ENCODE data around the gene MFSD6.
"Not testable (repeated sequence)": the region's sequence is repeated elsewhere in the genome, so short reads cannot be mapped to it uniquely, and the experiment has no call there.

The MFSD6 gene

GRCh38 chr2:190494600-190495227 is 86.6 kb downstream of the MFSD6 start:
- not testable (repeated sequence) for DNase-seq (ENCODE audit: low read depth in 4 of 4, low spot score in 1 of 4)

- no peak for DNase-seq (ENCODE audit: low read depth in 4 of 4, low spot score in 1 of 4)
Observed at GRCh38 chr2:190497428-190497827, 89.3 kb downstream of the MFSD6 start.

GRCh38 chr2:190499273-190499672 is 91.1 kb downstream of the MFSD6 start:
- no peak for DNase-seq (ENCODE audit: low read depth in 4 of 4, low spot score in 1 of 4)

- no peak for DNase-seq (ENCODE audit: low read depth in 4 of 4, low spot score in 1 of 4)
Observed at GRCh38 chr2:190500054-190500502, 91.9 kb downstream of the MFSD6 start.

DNA sequence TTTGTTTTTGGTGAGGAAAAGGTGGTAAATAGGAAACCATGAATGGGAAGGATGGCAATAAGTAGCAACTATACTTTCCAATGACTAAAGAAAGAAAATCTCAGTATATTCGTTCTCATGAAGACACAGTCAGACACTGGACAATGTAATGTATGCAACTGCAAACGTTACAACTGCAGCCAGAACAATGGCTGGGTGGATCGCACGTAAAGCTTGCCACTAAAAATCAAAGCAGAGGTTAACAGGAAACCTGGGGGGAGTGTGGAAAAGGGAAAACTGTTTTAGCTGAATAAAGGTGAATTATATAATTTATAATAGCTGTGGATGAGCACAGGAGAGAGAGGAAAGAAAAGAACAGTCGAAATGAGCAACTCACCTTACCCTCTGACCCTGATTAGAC is 93.1 kb downstream of the MFSD6 start:
- no peak for DNase-seq (ENCODE audit: low read depth in 4 of 4, low spot score in 1 of 4)

GRCh38 chr2:190501702-190502407 is 93.7 kb downstream of the MFSD6 start:
- DNase-seq (ENCODE audit: low read depth in 4 of 4, low spot score in 1 of 4), result no peak

DNA sequence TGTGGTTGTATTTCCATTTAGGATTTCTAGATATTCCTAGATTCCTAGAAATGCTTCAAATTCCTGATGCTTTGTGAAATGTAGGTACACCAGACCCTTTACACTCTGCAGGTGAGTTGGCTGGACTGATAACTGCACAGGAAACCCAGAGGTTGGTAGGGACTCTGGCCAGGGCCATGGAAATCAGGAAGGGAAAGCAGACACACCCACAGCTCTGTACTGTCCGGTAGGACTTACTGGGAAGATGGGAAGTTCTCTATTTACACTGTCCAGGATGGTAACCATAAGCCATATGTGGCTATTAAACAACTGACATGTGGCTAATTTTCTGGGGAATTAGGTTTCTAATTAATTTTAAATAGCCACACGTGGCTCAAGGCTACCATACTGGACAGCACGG is 94.9 kb downstream of the MFSD6 start:
- DNase-seq (ENCODE audit: low read depth in 4 of 4, low spot score in 1 of 4), result no peak

GRCh38 chr2:190504912-190505311 is 96.8 kb downstream of the MFSD6 start:
- DNase-seq (ENCODE audit: low read depth in 4 of 4, low spot score in 1 of 4), result no peak

DNA sequence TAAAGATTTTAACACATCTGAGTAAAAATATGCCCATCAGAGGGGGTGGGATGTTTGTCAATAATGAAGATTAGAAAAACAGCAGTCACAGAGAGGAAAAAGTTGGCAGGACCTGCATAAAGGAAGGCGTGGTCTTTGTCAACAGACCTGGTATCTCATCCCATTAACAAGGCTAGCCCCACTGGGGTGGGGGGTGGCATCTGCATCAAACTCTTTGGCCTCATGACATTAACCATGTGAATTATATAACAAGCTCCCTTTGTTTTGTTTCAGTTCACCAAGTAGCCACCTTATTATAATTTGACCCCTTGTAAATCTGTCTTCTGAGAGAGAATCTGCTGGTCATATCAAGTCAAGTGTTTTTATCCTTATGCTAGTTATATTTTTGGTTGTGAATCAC is 97.5 kb downstream of the MFSD6 start:
- DNase-seq (ENCODE audit: low read depth in 4 of 4, low spot score in 1 of 4), result no peak

GRCh38 chr2:190506666-190507065 is 98.5 kb downstream of the MFSD6 start:
- no peak for DNase-seq (ENCODE audit: low read depth in 4 of 4, low spot score in 1 of 4)

- DNase-seq (ENCODE audit: low read depth in 4 of 4, low spot score in 1 of 4), result no peak
Observed at GRCh38 chr2:190507135-190507534, 99.0 kb downstream of the MFSD6 start.

DNA sequence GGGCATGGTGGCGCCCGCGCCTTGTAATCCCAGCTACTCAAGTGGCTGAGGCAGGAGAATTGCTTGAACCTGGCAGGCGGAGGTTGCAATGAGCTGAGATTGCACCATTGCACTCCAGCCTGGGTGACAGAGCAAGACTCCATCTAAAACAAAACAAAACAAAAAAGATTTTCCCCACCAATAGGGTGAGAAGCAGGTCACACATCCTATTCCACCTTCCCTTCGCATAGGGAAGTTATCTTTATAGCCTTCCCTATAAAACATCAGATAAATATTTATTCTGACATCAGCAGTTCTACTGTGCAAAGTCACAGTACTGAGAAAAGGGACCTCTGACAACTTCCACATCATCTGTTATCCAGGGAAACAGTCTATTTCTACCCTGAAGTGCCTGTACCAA is 101.7 kb downstream of the MFSD6 start:
- not testable (repeated sequence) for DNase-seq (ENCODE audit: low read depth in 4 of 4, low spot score in 1 of 4)

GRCh38 chr2:190511104-190511503 is 102.9 kb downstream of the MFSD6 start:
- DNase-seq (ENCODE audit: low read depth in 4 of 4, low spot score in 1 of 4), result no peak

DNA sequence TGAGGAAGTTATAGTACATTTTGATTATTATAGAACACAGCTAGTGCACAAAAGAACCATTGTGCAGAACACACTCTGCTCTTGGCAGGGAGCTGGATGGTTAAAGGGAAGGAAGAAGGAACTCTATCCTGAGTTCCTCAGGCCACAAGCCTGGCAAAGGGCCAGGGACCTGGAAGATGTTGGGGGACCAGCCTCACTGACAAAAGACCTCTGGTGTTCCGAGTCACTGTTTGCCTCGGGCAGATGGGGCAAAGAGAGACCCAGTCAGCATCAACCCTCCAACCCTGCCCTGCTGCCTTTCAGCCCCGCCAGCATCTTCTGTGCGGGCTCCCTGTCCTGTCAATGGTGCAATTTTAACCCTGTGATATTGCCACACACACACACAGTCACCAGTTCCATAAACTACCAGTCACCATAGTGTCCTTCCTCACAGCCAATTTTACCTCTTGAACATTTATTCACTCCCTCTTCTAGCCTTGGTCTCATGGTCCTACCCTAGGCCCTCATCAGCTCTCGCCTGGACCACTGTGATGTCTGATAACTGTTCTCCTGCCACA is 104.5 kb downstream of the MFSD6 start:
- no peak for DNase-seq (ENCODE audit: low read depth in 4 of 4, low spot score in 1 of 4)

- no peak for DNase-seq (ENCODE audit: low read depth in 4 of 4, low spot score in 1 of 4)
Observed at GRCh38 chr2:190513877-190514276, 105.7 kb downstream of the MFSD6 start.

GRCh38 chr2:190514676-190515075 is 106.5 kb downstream of the MFSD6 start:
- no peak for DNase-seq (ENCODE audit: low read depth in 4 of 4, low spot score in 1 of 4)

- DNase-seq (ENCODE audit: low read depth in 4 of 4, low spot score in 1 of 4), result no peak
Observed at GRCh38 chr2:190515687-190516086, 107.5 kb downstream of the MFSD6 start.

DNA sequence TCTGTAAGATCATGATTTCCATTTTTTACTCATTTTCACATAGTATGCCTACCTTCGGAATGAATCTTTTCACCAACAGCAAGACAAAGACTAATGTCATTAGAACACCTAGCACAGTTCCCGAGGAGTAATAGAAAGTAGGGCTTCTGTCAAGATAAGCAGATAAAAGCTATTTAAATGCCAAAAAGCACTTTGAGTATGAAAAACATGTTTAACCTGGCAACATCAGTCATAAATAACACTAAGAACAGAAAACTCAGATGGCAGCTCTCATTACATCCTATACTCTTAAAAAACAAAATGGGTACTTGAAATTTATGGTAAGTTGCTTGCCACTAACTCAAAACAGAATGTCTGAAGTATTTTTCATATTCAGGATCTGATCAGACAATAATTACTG is 109.3 kb downstream of the MFSD6 start:
- no peak for DNase-seq (ENCODE audit: low read depth in 4 of 4, low spot score in 1 of 4)

DNA sequence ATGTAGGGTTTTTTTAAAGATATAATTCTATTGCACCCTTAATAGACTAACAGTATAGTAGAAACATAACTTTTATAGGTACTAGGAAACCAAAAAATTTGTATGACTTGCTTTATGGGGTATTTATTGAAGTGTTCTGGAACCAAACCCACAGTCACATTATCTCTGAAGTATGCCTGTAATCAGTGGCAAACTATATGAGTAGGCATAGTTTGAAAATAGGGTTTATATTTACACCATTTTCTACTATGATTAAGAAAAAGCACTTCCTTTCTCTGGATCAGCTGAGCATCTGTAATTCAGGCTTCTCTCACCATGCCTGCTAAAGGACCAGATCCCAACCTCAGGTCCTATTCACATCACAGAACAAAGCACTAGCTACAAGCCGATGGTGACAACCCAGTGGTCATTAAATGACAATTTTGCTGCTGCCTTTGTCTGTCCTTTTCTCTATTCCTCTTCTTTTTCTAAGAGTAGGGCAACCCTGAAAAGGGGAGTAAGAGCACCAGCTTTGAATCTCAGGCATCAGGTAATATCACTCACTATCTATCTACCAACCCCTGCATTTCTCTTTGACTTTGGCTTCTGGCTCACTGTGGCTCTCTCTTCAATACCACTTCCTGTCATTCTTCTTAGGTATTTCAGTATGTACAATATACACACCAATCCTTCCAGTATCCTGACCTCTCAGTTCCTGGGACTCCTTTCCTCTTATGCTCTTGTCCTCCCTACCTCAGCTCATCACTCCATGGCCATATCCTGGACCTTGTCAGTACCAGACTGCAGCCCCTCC is 112.0 kb downstream of the MFSD6 start:
- no peak for DNase-seq (ENCODE audit: low read depth in 4 of 4, low spot score in 1 of 4)

DNA sequence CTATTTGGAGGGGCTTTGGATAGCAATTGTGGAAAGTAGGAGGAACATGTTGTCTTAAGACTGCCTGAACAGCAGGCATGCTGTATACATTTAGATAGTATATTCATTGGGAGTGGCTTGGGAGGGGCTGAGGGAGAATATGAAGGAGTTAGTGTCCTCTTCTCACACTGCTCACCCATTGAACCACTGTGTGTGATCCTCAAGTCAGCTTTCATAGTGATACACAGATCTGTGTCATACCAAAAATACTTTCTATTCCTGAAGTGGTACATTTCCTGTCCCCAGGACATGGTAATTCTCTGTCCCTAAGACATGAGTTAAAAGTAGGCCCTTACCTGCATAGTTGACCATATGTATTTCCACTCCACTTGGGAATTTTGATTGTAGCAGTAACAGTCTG is 116.8 kb downstream of the MFSD6 start:
- DNase-seq (ENCODE audit: low read depth in 4 of 4, low spot score in 1 of 4), result no peak

DNA sequence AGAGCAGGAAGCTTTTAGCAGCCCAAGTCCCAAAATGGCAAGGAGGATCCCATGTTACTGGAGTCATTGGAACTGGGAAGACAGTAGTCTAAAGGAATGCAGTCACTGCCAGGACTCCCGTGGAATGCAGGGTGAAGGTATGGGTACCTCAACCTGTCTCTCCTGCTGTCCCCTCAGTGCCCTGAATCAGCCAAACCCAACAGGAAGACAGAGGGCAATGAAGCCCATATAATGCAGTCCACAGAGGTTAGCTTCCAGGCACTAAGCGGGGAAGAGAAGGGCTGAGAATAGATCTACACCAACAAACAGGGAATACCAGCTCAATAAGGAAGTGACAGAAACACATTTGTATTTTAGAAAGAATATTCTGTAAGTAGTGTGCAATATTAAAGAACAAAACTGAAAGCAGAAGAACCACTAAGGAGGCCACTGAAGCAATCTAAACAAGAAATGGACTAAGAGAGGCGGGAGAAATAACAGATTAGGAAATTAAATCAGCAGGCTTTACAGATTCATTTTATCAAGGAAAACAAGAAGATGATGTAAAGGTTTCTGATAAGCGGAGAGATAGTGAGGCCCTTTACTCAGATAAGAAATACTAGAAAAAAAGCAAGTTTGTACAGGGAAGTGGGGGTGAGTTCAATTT is 118.1 kb downstream of the MFSD6 start:
- no peak for DNase-seq (ENCODE audit: low read depth in 4 of 4, low spot score in 1 of 4)
